Measurements from ENCODE around the gene FERMT3. TPM values are rescaled to one million over a fixed set of nuclear protein-coding genes. Genes with fewer than 3 reads are reported as not detected.

The FERMT3 gene
- total and polyA plus RNA-seq, 2 of the 13 experiments (the other 11 are each of a cell fraction or from before 2014, with no cell fraction given) = 0.29 TPM; not detected in 1

DNA sequence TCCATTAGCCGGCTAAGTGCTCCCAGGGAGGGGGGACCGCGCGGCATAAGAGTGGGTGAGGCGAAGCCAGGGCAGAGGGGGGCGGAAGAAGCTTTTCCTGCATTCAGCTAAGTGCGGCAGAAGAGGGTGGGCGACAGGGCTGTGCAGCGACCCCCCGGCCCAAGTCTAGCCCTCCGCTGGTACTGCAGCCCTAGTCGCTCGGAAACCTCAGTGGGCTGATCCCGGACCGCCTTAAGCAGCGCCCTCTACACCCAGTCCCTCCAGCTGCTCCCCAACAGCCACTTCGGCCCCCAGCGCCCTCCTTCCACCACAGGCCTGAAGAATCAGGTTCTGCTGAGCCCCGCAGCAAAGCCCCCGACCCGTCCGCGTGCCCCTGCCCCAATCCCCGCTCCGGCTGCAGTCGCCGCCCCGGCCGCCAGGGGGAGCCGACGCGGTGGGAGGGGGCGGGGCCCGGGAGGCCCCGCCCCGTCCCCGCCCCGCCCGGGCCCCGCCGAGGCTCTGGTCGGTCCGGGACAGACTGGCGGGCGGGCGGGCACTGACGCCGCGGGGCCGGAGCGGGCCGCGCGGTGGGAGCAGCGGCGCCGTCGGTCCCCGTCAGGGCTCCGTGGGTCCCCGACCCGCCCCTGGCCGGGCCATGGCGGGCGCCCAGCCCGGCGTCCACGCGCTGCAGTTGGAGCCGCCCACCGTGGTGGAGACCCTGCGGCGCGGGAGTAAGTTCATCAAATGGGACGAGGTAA, 44.7 kb downstream of the FERMT3 start, which contains the start of gene PLCB3 (continued):
- no peak for TF ChIP-seq MTF2 (CRISPR knock-in tag; IDR thresholded peaks at IDR 0.05; ENCODE audit: borderline replicate concordance)
- TF ChIP-seq, protein P1, sequence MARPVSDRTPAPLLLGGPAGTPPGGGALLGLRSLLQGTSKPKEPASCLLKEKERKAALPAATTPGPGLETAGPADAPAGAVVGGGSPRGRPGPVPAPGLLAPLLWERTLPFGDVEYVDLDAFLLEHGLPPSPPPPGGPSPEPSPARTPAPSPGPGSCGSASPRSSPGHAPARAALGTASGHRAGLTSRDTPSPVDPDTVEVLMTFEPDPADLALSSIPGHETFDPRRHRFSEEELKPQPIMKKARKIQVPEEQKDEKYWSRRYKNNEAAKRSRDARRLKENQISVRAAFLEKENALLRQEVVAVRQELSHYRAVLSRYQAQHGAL (CRISPR knock-in tag; IDR thresholded peaks at IDR 0.05; ENCODE audit: not compliant biosample characterization) = no peak
- no peak for TF ChIP-seq PHF8 (CRISPR knock-in tag; IDR thresholded peaks at IDR 0.05)
- TF ChIP-seq ISL2 (CRISPR knock-in tag; IDR thresholded peaks at IDR 0.05) = no peak
- TF ChIP-seq ZFX (CRISPR knock-in tag; IDR thresholded peaks at IDR 0.05; ENCODE audit: low read depth) = peak; percentile 40
- TF ChIP-seq POLR2AphosphoS5 (IDR thresholded peaks at IDR 0.05; ENCODE audit: low read depth, low read length) = 0 out of 2 replicates have a peak, but pooled peaks have one; percentile 23
- peak; percentile 15; the same call in 1 of the 2 replicates for TF ChIP-seq SAP130 (CRISPR knock-in tag; IDR thresholded peaks at IDR 0.05; ENCODE audit: low read depth)
- TF ChIP-seq, protein P2, sequence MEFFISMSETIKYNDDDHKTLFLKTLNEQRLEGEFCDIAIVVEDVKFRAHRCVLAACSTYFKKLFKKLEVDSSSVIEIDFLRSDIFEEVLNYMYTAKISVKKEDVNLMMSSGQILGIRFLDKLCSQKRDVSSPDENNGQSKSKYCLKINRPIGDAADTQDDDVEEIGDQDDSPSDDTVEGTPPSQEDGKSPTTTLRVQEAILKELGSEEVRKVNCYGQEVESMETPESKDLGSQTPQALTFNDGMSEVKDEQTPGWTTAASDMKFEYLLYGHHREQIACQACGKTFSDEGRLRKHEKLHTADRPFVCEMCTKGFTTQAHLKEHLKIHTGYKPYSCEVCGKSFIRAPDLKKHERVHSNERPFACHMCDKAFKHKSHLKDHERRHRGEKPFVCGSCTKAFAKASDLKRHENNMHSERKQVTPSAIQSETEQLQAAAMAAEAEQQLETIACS (CRISPR knock-in tag; IDR thresholded peaks at IDR 0.05) = no peak
- no peak for TF ChIP-seq ZNF737 (CRISPR knock-in tag; IDR thresholded peaks at IDR 0.05; ENCODE audit: borderline replicate concordance)
- TF ChIP-seq NFIB (CRISPR knock-in tag; IDR thresholded peaks at IDR 0.05; ENCODE audit: borderline replicate concordance) = no peak
- 0 out of 2 replicates have a peak, but pooled peaks have one; percentile 54 for TF ChIP-seq YEATS4 (CRISPR knock-in tag; IDR thresholded peaks at IDR 0.05; ENCODE audit: borderline replicate concordance)
- no peak for TF ChIP-seq ZNF878 (CRISPR knock-in tag; IDR thresholded peaks at IDR 0.05)
- TF ChIP-seq SP2 (CRISPR knock-in tag; IDR thresholded peaks at IDR 0.05) = 0 out of 2 replicates have a peak, but pooled peaks have one; percentile 38
- TF ChIP-seq PRMT3 (CRISPR knock-in tag; IDR thresholded peaks at IDR 0.05; ENCODE audit: borderline replicate concordance, low read depth) = no peak
- TF ChIP-seq ZNF256 (CRISPR knock-in tag; conservative IDR thresholded peaks at IDR 0.05) = no peak
- TF ChIP-seq, protein P3, sequence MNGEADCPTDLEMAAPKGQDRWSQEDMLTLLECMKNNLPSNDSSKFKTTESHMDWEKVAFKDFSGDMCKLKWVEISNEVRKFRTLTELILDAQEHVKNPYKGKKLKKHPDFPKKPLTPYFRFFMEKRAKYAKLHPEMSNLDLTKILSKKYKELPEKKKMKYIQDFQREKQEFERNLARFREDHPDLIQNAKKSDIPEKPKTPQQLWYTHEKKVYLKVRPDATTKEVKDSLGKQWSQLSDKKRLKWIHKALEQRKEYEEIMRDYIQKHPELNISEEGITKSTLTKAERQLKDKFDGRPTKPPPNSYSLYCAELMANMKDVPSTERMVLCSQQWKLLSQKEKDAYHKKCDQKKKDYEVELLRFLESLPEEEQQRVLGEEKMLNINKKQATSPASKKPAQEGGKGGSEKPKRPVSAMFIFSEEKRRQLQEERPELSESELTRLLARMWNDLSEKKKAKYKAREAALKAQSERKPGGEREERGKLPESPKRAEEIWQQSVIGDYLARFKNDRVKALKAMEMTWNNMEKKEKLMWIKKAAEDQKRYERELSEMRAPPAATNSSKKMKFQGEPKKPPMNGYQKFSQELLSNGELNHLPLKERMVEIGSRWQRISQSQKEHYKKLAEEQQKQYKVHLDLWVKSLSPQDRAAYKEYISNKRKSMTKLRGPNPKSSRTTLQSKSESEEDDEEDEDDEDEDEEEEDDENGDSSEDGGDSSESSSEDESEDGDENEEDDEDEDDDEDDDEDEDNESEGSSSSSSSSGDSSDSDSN (CRISPR knock-in tag; IDR thresholded peaks at IDR 0.05) = no peak
- TF ChIP-seq MXI1 (IDR thresholded peaks at IDR 0.05; ENCODE audit: borderline replicate concordance, low read depth, low read length) = peak; percentile 46; the same call in 1 of the 3 replicates
- TF ChIP-seq ZFP90 (CRISPR knock-in tag; IDR thresholded peaks at IDR 0.05; ENCODE audit: borderline replicate concordance) = no peak
- TF ChIP-seq, protein P4, sequence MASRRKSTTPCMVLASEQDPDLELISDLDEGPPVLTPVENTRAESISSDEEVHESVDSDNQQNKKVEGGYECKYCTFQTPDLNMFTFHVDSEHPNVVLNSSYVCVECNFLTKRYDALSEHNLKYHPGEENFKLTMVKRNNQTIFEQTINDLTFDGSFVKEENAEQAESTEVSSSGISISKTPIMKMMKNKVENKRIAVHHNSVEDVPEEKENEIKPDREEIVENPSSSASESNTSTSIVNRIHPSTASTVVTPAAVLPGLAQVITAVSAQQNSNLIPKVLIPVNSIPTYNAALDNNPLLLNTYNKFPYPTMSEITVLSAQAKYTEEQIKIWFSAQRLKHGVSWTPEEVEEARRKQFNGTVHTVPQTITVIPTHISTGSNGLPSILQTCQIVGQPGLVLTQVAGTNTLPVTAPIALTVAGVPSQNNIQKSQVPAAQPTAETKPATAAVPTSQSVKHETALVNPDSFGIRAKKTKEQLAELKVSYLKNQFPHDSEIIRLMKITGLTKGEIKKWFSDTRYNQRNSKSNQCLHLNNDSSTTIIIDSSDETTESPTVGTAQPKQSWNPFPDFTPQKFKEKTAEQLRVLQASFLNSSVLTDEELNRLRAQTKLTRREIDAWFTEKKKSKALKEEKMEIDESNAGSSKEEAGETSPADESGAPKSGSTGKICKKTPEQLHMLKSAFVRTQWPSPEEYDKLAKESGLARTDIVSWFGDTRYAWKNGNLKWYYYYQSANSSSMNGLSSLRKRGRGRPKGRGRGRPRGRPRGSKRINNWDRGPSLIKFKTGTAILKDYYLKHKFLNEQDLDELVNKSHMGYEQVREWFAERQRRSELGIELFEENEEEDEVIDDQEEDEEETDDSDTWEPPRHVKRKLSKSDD (CRISPR knock-in tag; IDR thresholded peaks at IDR 0.05; ENCODE audit: low read depth) = no peak
